ENCODE data around the gene ZCCHC3. TPM values are rescaled to one million over a fixed set of nuclear protein-coding genes. Genes with fewer than 3 reads are reported as not detected.
"Not testable (repeated sequence)": the region's sequence is repeated elsewhere in the genome, so short reads cannot be mapped to it uniquely, and the experiment has no call there.

ZCCHC3 gene
- polyA plus RNA-seq, 4 donors, result 49.6 to 57.3 (median 52.0) TPM

DNA sequence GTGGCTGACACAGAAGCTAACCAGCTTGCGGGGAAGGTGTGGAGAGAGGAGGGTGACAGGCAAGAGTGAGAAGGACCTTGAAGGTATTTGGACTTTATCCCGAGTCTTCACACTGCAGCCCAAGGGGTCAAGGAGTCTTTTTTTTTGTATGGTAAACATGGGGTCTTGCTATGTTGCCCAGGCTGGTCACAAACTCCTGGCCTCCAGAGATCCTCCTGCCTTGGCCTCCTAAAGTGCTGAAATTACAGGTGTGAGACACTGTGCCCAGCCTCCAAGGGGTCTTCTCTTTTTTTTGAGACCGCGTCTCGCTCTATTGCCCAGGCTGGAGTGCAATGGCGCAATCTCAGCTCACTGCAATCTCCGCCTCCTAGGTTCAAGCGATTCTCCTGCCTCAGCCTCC, 37.2 kb downstream of the ZCCHC3 start:
- DNase-seq (ENCODE audit: low read depth in 4 of 4, low spot score in 3 of 4), result no peak

DNA sequence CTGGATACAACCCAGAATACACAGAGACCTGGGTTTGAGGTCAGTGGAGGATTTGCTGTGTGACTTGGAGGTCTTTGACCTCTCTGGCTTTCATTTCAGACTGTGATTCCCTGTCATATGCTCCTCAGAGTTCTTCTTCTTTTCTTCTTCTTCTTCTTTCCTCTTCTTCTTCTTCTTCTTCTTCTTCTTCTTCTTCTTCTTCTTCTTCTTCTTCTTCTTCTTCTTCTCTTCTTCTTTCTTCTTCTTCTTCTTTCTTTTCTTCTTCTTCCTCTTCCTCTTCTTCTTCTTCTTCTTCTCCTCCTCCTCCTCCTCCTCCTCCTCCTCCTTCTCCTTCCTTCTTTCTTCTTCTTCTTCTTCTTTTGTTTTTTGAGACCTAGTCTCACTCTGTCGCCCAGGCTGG, 38.7 kb downstream of the ZCCHC3 start:
- DNase-seq (ENCODE audit: low read depth in 4 of 4, low spot score in 3 of 4), result not testable (repeated sequence)

DNA sequence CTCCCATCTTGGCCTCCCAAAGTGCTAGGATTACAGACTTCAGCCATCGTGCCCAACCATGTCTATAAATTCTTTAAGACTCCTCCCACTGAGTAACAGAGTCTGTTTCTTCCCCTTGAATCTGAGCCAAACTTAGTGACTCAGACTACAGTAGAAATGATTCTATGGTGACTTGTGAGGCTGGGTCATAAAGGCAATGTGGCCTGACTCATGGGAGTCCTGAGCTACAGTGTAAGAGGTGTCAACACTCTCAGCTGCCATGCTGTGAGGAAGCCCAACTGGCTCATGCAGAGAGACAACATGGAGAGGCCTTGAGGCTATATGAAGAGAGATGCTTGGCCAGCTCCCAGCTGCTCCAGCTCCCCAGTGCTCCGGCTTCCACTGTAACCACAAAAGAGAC, 44.3 kb downstream of the ZCCHC3 start:
- no peak for DNase-seq (ENCODE audit: low read depth in 4 of 4, low spot score in 3 of 4)

DNA sequence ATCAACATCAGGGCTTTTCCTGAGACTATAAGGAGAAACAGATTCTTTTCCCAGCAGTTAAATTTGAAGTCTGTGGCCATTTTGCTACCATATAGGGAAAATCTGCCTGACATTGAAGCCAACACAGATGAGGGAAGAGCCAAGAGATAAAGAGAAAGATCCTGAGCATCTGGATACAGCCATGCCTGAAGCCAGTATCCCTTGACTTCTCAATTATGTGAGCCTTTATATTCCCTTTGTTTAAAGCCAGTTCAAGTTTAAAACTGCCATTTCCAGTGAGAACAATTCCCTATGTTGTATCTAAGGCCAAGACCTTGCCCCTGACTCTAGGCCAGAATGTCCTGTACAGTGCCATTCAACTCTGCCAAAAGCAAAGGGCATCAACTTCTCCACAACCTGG, 45.7 kb downstream of the ZCCHC3 start:
- no peak for DNase-seq (ENCODE audit: low read depth in 4 of 4, low spot score in 3 of 4)

DNA sequence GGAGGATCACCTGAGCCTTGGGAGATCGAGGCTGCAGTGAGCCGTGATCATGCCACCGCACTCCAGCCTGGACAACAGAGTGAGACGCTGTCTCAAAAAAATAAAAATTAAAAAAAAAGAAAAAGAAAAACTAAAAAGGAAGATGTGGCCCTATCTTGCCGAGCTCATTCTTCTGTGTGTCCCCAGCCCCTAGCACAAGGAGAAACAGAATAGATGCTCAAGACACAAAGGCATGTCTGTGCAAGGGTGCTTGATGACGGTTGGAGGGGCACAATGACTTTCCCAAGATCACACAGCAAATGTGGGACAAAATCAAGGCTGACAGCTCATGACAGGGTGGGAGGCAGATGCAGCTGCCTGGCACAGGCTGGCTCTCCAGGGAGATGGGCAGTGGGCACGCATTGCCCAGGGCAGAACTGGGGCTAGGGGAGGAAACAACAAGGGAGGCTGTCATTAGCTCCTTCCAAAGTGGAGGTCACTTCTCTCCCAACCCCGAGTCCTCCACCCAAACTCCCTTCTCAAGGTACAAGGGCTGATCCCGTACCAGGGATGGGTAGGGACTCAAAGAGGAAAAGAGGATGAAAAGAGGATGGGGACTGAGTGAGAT, 48.8 kb downstream of the ZCCHC3 start:
- DNase-seq (ENCODE audit: low read depth in 4 of 4, low spot score in 3 of 4), result no peak

DNA sequence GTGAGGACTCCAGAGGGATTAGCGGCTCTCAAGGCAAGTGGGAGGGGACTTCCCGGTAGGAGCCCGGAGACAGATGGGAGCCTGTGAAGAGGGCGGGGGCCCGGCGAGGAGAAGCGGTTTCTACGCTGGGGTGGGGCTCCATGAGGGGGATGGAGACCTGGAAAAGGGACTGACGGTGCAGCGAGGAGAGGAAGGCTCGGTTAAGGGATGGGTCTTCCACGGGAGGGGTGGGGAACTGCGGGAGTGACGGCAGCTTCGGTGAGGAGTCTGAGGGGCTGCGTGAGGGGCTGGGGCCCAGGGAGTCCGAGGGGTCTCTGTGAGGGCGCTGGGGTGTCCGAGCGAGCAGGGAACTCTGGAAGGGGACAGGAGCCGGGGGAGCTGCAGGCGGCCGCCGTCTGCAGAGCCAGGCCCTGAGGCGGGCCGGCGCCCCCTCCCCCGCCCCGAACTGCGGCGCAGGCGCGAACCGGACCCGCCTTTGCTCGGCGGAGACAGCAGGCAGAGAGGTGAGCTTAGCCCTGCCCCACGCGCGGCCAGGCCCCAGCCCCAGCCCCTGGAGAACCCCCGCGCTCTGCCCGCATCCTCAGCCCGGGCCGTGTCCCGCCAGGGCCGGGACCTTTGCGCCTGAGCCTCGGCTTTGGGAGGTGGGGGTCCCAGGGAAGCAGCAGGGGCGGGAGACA, 49.4 kb downstream of the ZCCHC3 start, which contains the start of gene NRSN2:
Gene NRSN2 (plus strand): TSS at position 472 of the 677 bp plus-strand sequence. CDS start 2,533 bp downstream, outside the sequence.
- DNase-seq (ENCODE audit: low read depth in 4 of 4, low spot score in 3 of 4), result no peak

DNA sequence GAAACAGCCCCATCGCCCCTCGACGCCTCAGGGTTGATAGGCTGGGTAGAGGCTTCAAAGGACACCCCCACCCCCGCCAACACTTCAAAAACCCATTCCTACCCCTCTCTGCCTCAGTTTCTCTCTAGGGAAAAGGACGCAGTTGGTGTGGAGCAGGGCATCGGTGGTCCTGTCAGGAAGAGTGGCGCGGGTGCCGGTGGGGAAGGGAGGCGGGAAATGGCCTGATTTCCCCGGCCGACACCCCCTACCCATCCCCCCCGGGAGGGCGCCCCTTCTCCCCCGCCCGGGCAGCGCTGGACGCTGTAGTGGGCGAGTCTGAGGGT, 49.9 kb downstream of the ZCCHC3 start:
- no peak for DNase-seq (ENCODE audit: low read depth in 4 of 4, low spot score in 3 of 4)

DNA sequence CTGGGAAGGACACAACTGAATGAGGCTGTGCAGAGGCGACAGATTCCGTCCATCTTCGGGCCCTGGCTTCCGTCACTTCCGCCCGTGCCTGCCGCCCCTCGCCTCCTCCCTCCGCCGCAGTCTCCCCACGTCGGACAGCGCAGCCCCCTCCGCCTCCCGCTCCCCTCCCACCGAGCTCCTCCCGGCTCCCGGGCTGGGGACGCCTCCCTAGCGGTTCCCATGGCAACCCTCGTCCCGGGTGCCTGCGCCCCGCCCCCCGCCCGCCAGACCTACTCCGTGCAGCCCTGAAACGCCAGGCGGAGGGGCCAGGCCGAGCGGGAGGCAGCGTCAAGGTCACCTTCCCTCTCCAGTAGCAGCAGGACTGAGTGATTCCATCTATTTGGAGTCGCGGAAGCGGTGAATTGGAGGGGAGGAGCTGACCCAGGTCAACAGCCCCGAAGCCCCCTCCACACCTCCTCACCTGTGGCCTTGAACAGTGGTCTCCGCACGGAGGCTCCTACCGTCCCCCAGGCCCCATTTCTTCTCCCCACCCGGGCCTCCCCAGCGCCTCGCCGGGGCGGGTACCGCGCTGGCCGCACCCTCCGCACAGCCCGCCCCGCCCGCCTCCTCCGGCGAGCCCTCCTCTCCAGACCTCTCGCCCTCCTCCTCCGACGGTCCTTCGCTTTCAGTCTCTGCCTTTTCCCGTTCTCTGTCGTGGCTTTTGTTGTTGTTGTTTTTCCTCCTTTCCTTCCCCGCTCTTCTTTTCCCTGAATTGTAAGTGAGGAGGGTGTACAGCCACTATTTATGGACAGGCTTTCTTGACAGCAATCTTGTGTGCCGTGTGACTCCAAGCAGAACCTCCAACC, 50.5 kb downstream of the ZCCHC3 start:
- peak in 3 of 4 donors; percentile 89 to 93 (median 92) for DNase-seq (ENCODE audit: low read depth in 4 of 4, low spot score in 3 of 4)

DNA sequence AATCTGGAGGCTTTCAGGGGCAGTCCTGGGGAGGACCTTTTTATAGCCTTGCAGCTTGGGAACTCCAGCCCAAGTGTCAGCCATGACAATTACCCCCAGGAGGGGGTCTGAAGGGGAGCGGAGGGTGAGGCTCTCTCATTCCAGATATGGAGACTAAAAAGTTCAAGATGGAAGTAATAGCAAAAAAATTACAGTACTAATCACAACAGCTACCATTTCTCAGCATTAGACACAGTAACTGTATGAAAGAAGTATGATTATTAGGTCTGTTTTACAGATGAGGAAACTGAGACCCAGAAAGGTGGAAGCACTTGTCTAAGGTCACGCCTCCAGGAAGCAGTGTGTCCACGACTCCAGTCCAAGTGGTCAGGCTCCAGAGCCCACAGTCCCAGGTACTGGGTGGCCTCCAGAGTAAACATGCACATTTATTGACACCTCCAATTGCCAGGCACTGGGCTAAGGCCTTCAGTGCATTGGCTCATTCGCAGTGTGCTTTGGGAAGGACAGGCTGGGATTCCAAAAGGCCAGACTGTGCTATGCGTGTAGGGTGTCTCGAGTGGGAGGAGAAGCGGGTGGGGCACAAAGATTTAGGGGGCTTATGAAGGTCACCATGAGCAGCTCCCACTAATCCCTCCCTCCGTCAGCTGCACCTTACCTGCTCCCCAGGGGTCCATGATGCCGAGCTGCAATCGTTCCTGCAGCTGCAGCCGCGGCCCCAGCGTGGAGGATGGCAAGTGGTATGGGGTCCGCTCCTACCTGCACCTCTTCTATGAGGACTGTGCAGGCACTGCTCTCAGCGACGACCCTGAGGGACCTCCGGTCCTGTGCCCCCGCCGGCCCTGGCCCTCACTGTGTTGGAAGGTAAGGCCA, 51.8 kb downstream of the ZCCHC3 start:
- DNase-seq (ENCODE audit: low read depth in 4 of 4, low spot score in 3 of 4), result no peak

Other genes with a start within 250 kb of the ZCCHC3 start
- gene DEFB125, start 209.9 kb upstream of the ZCCHC3 start, polyA plus RNA-seq (ENCODE audit: insufficient read length in 4 of 4), result not detected
- gene DEFB126, start 155.0 kb upstream of the ZCCHC3 start, polyA plus RNA-seq (ENCODE audit: insufficient read length in 4 of 4), result not detected
- gene DEFB127, start 140.1 kb upstream of the ZCCHC3 start, polyA plus RNA-seq (ENCODE audit: insufficient read length in 4 of 4), result not detected
- not detected for gene DEFB128, start 107.9 kb upstream of the ZCCHC3 start, polyA plus RNA-seq (ENCODE audit: insufficient read length in 4 of 4)
- not detected for gene DEFB129, start 70.3 kb upstream of the ZCCHC3 start, polyA plus RNA-seq (ENCODE audit: insufficient read length in 4 of 4)
- gene DEFB132, start 39.8 kb upstream of the ZCCHC3 start, polyA plus RNA-seq (ENCODE audit: insufficient read length in 4 of 4), result under 1 TPM in 2 of 4 donors, not detected in 2; 0.07 to 0.08 TPM
- gene C20orf96, start 6.8 kb upstream of the ZCCHC3 start, polyA plus RNA-seq (ENCODE audit: insufficient read length in 4 of 4), result 10 to 100 TPM; 33.1 to 39.6 (median 34.9) TPM
- gene SOX12, start 28.0 kb downstream of the ZCCHC3 start, polyA plus RNA-seq (ENCODE audit: insufficient read length in 4 of 4), result 10 to 100 TPM; 30.7 to 37.2 (median 33.7) TPM
- 10 to 100 TPM; 49.3 to 53.5 (median 51.6) TPM for gene NRSN2, start 49.5 kb downstream of the ZCCHC3 start, polyA plus RNA-seq (ENCODE audit: insufficient read length in 4 of 4)
- 1 to 10 TPM; 3.2 to 5.5 (median 4.0) TPM for gene TRIB3, start 83.2 kb downstream of the ZCCHC3 start, polyA plus RNA-seq (ENCODE audit: insufficient read length in 4 of 4)
- 10 to 100 TPM; 74.1 to 89.0 (median 80.0) TPM for gene RBCK1, start 110.7 kb downstream of the ZCCHC3 start, polyA plus RNA-seq (ENCODE audit: insufficient read length in 4 of 4)
- gene TBC1D20, start 165.0 kb downstream of the ZCCHC3 start, polyA plus RNA-seq (ENCODE audit: insufficient read length in 4 of 4), result 10 to 100 TPM; 30.5 to 37.1 (median 33.6) TPM
- 100 to 1,000 TPM; 115 to 162 (median 154) TPM for gene CSNK2A1, start 246.2 kb downstream of the ZCCHC3 start, polyA plus RNA-seq (ENCODE audit: insufficient read length in 4 of 4)

All from right renal pelvis (tissue), 4 donors.